Chondrocyte (in vitro differentiated cells): ENCODE results near the gene ARMC8. TPM values are rescaled to one million over a fixed set of nuclear protein-coding genes. Genes with fewer than 3 reads are reported as not detected.

ENCODE experiments used
- DNase-seq: peaks from one replicate; pipeline ENCODE4 v3.0.0; 2021; ENCODE audit warnings: mixed read lengths, low spot score
- H3K27ac Mint-ChIP-seq: one replicate; pipeline ENCODE4 v1.8.0; 2021; ENCODE audit warnings: mild to moderate bottlenecking, moderate library complexity, mixed read lengths; ENCODE audit not compliant: unreplicated experiment
- H3K27me3 Mint-ChIP-seq: 2 replicates; pipeline ENCODE4 v1.8.0; 2021; ENCODE audit warnings: low read depth, mixed read lengths
- H3K36me3 Mint-ChIP-seq: 2 replicates; pipeline ENCODE4 v1.8.0; 2021; ENCODE audit warnings: low read depth, mixed read lengths
- H3K4me1 Mint-ChIP-seq: 2 replicates; pipeline ENCODE4 v1.8.0; 2021; ENCODE audit warnings: low read depth, mild to moderate bottlenecking, mixed read lengths
- H3K4me3 Mint-ChIP-seq: one replicate; pipeline ENCODE4 v1.8.0; 2021; ENCODE audit warnings: mild to moderate bottlenecking, moderate library complexity, mixed read lengths; ENCODE audit not compliant: unreplicated experiment
- H3K9me3 Mint-ChIP-seq: 2 replicates; pipeline ENCODE4 v1.8.0; 2021; ENCODE audit warnings: low read depth, mixed read lengths
- CTCF ChIP-seq: fragments of 200-600 bp; sonication (generic); IDR thresholded peaks from 2 replicates; pipeline ENCODE4 v1.5.0; 2021; ENCODE audit warnings: antibody characterized with exemption, mild to moderate bottlenecking, moderate library complexity
- total RNA-seq: library from RNA; stranded (reverse); gene quantifications from 3 replicates; pipeline ENCODE4 v1.2.1, GENCODE V29; 2021

ARMC8 gene
- total RNA-seq, 1 donor from 2014 or later, result 34.2 TPM

- H3K4me1 Mint-ChIP-seq, result peaks cover 9% of the 10 kb centered on the region
- no peaks in the 10 kb centered on the region for H3K36me3 Mint-ChIP-seq
- no peak overlapping the region for H3K4me3 Mint-ChIP-seq
- H3K9me3 Mint-ChIP-seq, result no peaks in the 10 kb centered on the region
- no peak overlapping the region for H3K27ac Mint-ChIP-seq
- no peak for TF ChIP-seq CTCF
- no peak for DNase-seq
- H3K27me3 Mint-ChIP-seq, result no peaks in the 10 kb centered on the region
Measured at GRCh38 chr3:138328341-138328740, 141.2 kb downstream of the ARMC8 start.

DNA sequence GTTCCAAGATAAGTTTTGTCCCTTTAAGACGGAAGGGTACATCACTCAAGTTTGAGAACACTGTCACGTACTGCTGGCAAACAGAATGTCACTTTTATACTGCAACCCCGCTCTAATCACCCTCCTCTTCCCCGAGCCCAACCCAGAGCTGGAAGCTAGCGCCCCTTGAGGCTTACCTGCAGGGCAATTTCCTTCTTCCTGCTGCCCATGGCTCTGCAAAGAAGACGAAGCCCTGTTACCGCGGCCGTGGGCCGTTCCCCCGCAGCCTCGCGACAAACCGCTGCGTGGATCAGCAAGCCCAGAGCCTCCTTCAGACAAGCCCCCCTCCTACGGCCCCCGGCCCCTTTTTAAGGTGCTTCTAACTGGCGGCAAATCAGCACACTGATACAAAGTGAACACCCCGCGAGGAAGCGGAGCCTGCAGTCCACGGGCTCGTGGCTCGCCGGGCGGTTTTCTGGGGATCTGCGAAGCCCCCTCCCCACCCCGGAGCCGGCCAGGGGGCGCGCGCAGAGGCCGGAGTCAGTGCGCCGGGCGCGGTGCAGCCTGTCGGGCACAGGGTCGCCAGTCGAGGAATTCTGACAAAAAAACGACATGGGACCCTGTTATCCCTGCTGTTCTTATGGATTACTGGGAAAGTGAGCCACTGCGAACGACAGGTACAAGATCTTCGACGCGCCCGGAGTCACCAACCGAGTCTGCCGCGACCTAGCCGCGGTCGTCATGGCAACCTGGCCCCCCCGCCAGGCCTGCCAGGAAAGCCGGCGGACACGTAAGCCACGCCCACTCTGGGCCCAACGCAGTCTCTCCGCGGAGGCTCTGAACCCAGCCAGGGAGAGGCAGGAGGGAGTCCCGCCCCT, 142.3 kb downstream of the ARMC8 start, which contains the start of gene NME9:
NME9 (minus strand) TSS at position 725 of the 857 bp plus-strand sequence; CDS start at position 209, 516 bp downstream.
- peaks cover 8% of the 10 kb centered on the region for H3K27me3 Mint-ChIP-seq
- H3K27ac Mint-ChIP-seq, result no peak within 1 kb of the TSS
- peaks cover 9% of the 10 kb centered on the region for H3K4me1 Mint-ChIP-seq
- TF ChIP-seq CTCF, result peak; percentile 77
- H3K4me3 Mint-ChIP-seq, result peak within 1 kb of the TSS; percentile 84
- DNase-seq, result no peak
- H3K9me3 Mint-ChIP-seq, result no peaks in the 10 kb centered on the region
- H3K36me3 Mint-ChIP-seq, result no peaks in the 10 kb centered on the region

GRCh38 chr3:138329984-138330293, 142.8 kb downstream of the ARMC8 start:
- Mint-ChIP-seq H3K9me3 (no peaks in the 10 kb centered on the region), H3K27ac (no peak overlapping the region), H3K4me3 (peak overlapping the region; percentile 84), H3K4me1 (peaks cover 9% of the 10 kb centered on the region), H3K36me3 (no peaks in the 10 kb centered on the region), H3K27me3 (peaks cover 11% of the 10 kb centered on the region)
- TF ChIP-seq CTCF, result no peak
- no peak for DNase-seq

GRCh38 chr3:138331143-138331894, 144.2 kb downstream of the ARMC8 start:
- Mint-ChIP-seq H3K4me3 (no peak overlapping the region), H3K9me3 (no peaks in the 10 kb centered on the region), H3K27me3 (peaks cover 11% of the 10 kb centered on the region), H3K36me3 (no peaks in the 10 kb centered on the region), H3K4me1 (peaks cover 9% of the 10 kb centered on the region), H3K27ac (no peak overlapping the region)
- no peak for DNase-seq
- peak; percentile 61 for TF ChIP-seq CTCF

- DNase-seq, result no peak
- peaks cover 9% of the 10 kb centered on the region for H3K4me1 Mint-ChIP-seq
- no peak overlapping the region for H3K4me3 Mint-ChIP-seq
Measured at GRCh38 chr3:138332472-138333073, 145.5 kb downstream of the ARMC8 start.

More at GRCh38 chr3:138332472-138333073, 145.5 kb downstream of the ARMC8 start:
- no peak overlapping the region for H3K27ac Mint-ChIP-seq
- peaks cover 11% of the 10 kb centered on the region for H3K27me3 Mint-ChIP-seq
- H3K36me3 Mint-ChIP-seq, result no peaks in the 10 kb centered on the region
- no peaks in the 10 kb centered on the region for H3K9me3 Mint-ChIP-seq
- TF ChIP-seq CTCF, result peak; percentile 86
